ENCODE results near the gene SLC2A9.

SLC2A9 gene

DNA sequence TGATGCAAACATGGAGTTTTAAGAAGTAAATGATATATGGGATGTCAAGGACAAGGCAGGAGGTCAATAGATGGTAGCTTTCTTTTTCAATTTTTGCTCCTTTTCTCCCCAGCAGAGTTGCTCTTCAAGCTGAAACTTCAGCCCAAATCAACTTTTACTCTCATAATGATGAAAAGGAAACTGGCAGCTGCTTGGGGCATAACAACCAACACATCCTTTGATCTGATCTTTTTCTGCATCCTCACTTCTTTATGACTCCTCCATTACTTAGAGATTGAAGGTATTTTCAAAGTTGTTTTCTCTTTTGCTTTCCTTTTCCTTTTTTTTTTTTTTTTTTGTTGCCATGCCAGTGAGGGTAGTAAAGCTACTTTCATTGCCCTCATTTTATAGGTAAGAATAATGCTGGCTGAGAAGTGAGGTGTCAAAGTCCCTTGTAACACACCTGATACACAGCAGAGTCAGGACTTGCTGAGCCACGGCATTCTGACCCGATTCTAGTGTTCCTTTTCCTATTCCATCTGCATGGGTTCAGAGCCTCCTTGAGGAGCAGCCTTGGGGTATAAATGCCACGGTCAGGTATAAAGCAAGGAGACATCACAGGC lies 26.9 kb downstream of the SLC2A9 start:
- TF ChIP-seq, protein P1, sequence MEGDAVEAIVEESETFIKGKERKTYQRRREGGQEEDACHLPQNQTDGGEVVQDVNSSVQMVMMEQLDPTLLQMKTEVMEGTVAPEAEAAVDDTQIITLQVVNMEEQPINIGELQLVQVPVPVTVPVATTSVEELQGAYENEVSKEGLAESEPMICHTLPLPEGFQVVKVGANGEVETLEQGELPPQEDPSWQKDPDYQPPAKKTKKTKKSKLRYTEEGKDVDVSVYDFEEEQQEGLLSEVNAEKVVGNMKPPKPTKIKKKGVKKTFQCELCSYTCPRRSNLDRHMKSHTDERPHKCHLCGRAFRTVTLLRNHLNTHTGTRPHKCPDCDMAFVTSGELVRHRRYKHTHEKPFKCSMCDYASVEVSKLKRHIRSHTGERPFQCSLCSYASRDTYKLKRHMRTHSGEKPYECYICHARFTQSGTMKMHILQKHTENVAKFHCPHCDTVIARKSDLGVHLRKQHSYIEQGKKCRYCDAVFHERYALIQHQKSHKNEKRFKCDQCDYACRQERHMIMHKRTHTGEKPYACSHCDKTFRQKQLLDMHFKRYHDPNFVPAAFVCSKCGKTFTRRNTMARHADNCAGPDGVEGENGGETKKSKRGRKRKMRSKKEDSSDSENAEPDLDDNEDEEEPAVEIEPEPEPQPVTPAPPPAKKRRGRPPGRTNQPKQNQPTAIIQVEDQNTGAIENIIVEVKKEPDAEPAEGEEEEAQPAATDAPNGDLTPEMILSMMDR (IDR thresholded peaks at IDR 0.05; ENCODE audit: control insufficient read depth, extremely low read depth, insufficient read depth): no peak
- no peak for DNase-seq (ENCODE audit: low read depth)
- H3K4me3 ChIP-seq (ENCODE audit: low read depth, low read length): no peak overlapping the region

DNA sequence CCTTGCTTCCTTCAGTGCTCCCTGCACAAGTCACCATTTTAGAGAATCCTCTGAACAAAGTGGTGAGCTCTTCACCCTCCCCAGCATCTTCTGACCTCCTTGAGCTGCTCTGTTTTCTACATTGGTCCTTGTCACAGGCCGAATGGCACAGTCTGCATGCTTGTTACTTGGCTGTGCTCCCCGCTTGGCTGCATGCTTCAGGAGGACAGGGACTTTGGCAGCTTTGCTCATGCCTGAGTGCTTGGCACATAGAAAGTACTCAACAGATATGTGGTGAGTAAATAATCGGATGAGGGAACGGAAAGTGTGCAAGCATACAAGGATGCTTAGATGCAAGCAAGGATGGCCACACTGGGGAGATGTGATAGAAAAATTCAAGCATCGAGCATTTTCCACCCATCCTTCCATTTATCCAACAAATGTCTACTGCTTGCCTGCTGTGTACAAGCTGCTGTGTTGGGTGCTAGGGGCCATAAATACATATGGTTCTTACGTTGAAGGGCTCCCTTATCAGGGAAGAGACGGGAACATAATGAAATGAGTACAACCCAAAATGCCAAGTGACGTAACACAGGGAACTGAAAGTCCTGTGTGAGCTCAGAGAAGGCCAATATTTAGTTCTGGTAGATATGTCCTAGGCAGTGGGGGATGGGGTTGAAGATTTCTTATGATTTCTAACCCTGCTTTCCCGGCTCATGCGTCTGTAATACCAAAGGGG lies 31.2 kb downstream of the SLC2A9 start:
- DNase-seq (ENCODE audit: low read depth): peak; percentile 38
- TF ChIP-seq, protein P1 (IDR thresholded peaks at IDR 0.05; ENCODE audit: control insufficient read depth, extremely low read depth, insufficient read depth): no peak
- no peak overlapping the region for H3K4me3 ChIP-seq (ENCODE audit: low read depth, low read length)

DNA sequence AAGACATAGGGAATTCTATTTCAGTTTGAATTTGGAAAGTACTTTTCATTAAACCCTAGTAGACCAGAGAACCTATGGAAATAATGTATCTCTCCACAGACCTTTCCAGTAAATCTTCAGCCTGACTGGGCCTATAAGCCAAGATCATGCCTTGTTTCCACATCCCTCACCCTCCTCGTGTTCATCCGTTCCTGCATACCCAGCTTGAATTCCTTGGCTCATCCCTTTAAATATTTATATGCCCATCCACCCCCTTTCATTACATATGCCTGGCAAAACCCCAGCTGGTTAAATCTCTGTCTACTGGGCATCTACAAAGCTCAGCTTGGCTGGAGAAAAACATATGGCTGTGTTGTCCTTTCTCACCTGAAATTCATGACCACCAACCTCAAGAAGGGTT lies 32.4 kb downstream of the SLC2A9 start:
- no peak for DNase-seq (ENCODE audit: low read depth)
- no peak overlapping the region for H3K4me3 ChIP-seq (ENCODE audit: low read depth, low read length)
- TF ChIP-seq, protein P1 (IDR thresholded peaks at IDR 0.05; ENCODE audit: control insufficient read depth, extremely low read depth, insufficient read depth): no peak

DNA sequence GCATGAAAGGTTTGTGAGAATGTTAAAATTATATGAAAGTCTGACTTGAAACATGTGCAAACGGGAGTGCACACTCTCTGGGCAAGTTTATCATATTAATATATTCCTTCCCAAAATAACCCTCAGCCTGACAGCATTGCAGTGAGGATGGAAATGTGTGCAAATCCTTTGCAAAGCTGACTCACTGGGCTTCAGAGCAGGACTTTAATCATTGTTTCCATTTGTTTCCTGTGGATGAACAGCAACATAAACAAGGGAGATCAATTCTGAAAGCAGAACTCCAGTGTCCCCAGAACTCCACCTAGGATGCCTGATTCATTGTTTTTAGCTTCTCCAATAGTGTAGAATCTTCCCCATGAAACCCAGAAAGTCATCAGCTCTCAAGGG lies 32.9 kb downstream of the SLC2A9 start:
- TF ChIP-seq, protein P1 (IDR thresholded peaks at IDR 0.05; ENCODE audit: control insufficient read depth, extremely low read depth, insufficient read depth): no peak
- H3K4me3 ChIP-seq (ENCODE audit: low read depth, low read length): no peak overlapping the region
- no peak for DNase-seq (ENCODE audit: low read depth)

DNA sequence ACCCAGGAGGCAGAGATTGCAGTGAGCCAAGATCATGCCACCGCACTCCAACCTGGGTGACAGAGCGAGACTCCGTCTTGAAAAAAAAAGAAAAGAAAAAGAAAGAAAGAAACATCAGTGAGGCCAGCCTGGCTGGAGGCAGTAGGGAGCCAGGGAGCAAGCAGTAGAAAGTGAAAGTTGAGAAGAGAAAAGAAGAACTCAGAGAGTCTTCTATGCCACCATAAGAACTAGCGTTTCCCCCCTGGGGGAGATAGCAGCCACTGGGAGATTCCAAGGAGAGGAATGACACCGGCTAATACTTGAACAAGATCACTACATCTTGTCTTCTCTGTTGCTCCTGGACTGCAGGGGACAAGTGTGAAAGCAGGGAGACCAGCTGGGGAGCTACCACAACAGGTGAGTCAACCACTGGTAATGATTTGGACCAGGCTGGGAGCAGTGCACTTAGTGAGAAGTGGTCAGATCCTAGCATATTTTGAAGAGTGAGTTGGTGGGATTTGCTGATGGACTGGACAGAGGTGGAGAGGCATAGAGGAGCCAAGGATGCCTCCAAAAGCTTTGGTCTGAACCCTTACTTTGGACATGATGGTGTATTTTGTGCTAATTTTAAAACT lies 33.4 kb downstream of the SLC2A9 start:
- no peak overlapping the region for H3K4me3 ChIP-seq (ENCODE audit: low read depth, low read length)
- no peak for DNase-seq (ENCODE audit: low read depth)
- TF ChIP-seq, protein P1 (IDR thresholded peaks at IDR 0.05; ENCODE audit: control insufficient read depth, extremely low read depth, insufficient read depth): no peak

DNA sequence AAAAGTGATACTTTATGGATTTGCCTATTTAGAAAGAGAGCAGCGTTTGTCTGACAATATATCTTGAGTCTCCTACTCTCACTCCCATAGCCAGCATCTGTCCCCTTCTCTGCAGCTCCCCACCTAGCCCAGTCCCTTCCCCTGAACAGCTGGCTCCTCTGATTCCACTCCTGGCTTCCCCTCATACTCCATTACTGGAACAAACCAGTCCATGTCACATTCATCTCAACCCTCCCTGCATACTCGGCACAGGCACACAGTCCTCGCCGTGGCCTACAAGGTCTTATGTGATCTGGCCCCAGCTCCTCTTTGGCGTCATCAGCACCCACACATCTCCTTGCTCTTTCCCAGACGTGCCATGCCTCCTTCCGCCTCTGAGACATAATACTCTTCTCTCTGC lies 36.7 kb downstream of the SLC2A9 start:
- DNase-seq (ENCODE audit: low read depth): no peak
- no peak overlapping the region for H3K4me3 ChIP-seq (ENCODE audit: low read depth, low read length)
- TF ChIP-seq, protein P1 (IDR thresholded peaks at IDR 0.05; ENCODE audit: control insufficient read depth, extremely low read depth, insufficient read depth): no peak

Data from LNCaP clone FGC (cell line).